ENCODE results near the gene OSBPL2. TPM values are rescaled to one million over a fixed set of nuclear protein-coding genes. Genes with fewer than 3 reads are reported as not detected.

The OSBPL2 gene
- total and polyA plus RNA-seq, 12 donors: 12.6 to 55.7 (median 39.8) TPM

DNA sequence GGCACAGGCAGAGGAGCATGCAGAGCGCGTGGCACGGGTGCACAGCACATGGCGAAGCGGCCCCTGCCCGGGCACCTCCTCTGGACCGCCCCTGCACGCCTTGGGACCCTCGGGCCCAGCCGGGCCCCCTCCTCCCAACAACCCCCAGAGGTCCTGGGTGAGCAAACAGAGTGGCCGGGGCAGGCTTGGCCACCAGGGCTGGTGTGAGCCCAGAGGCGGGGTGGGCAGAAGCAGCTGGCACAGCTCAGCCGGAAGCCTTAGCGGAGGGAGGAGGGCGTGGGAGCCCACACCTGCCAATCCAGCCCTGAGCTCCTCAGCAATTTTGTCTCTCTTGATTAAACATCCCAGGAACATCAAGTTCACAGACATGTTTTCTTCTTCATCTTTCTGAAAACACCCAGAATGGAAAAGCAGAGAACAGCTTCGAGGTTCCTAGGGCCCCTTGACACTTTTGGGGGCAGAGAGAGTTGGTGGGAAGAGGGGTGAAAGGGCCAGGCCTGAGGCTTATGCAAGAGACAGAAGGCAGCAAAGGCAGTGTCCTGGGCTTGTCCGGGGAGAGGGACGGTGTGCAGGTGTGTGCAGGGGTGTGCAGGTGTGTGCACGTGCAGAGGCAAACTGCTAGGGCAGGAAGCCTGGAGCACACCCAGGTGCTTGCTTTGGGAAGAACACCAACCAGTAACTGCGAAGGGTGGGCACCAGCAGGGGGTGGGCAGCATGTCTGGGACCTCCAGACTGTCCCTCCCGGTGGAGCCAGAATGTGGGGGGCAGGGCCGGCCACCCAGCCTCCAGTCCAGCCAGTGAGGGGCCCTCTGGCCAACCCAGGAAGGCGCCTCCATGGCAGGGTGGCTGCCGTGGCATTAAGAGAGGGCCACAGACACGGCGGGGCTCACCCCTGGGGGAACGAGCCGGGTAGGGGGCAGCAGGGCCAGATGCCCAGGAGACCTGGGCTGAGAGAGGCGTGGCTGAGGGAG is 23.0 kb upstream of the OSBPL2 start:
- Histone ChIP-seq H3K4me1 (peaks cover under 1 to 10% (median 5%) of the 10 kb centered on the region in 9 donors), H3K36me3 (no peaks in the 10 kb centered on the region), H3K27me3 (peaks cover 21 to 84% (median 78%) of the 10 kb centered on the region in 7 donors), H3K4me3 (no peak overlapping the region), H3K27ac (no peak overlapping the region), H3K9me3 (no peaks in the 10 kb centered on the region)
- DNase-seq (no peak), ATAC-seq (no peak)
- WGBS, 2 donors: 82 to 86% methylated on average over 27 to 29 of the region's 29 CpGs
- intact Hi-C loops (cut with DNase I): no loop called here
- TF ChIP-seq, protein P1, sequence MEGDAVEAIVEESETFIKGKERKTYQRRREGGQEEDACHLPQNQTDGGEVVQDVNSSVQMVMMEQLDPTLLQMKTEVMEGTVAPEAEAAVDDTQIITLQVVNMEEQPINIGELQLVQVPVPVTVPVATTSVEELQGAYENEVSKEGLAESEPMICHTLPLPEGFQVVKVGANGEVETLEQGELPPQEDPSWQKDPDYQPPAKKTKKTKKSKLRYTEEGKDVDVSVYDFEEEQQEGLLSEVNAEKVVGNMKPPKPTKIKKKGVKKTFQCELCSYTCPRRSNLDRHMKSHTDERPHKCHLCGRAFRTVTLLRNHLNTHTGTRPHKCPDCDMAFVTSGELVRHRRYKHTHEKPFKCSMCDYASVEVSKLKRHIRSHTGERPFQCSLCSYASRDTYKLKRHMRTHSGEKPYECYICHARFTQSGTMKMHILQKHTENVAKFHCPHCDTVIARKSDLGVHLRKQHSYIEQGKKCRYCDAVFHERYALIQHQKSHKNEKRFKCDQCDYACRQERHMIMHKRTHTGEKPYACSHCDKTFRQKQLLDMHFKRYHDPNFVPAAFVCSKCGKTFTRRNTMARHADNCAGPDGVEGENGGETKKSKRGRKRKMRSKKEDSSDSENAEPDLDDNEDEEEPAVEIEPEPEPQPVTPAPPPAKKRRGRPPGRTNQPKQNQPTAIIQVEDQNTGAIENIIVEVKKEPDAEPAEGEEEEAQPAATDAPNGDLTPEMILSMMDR (IDR thresholded peaks at IDR 0.05): no peak

DNA sequence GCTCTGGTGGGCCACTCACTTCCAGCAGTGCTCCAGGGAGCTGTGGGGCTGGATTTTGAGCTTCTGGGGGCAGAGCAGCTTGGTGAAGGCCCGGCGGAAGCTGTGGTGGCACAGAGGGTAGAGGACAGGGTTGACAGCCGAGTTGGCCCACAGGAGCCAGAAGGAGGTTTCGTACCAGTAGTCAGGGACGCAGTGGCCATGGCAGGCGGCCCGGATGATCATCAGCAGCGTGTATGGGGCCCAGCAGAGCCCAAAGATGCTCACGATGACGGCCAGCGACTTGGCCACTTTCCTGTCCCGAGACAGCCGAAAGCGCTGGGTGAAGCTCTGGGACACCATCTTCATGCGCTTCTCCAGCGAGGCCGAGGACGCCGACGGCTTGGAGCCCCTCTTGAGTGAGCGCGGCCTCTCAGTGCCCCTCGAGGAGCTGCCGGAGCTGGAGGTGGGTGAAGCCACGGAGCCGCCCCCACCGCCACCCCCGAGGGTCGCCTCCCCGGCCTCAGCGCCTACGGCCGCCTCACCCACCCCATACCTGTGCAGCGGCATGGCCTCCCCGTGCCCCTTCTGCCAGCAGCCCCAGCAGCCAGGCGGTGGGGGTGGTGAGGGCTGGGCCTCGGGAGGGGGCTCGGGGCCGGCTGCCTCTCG is 22.2 kb upstream of the OSBPL2 start:
- no peaks in the 10 kb centered on the region for H3K36me3 ChIP-seq
- TF ChIP-seq, protein P1 (IDR thresholded peaks at IDR 0.05): no peak
- H3K9me3 ChIP-seq: no peaks in the 10 kb centered on the region
- WGBS, 2 donors: 78 to 83% methylated on average over 39 to 40 of the region's 40 CpGs
- DNase-seq: no peak
- intact Hi-C loops (cut with DNase I): no loop called here
- no peak for ATAC-seq
- H3K27me3 ChIP-seq: peaks cover 25 to 84% (median 78%) of the 10 kb centered on the region in 7 donors
- H3K27ac ChIP-seq: no peak overlapping the region
- H3K4me1 ChIP-seq: peaks cover 3 to 18% (median 11%) of the 10 kb centered on the region in 9 donors
- H3K4me3 ChIP-seq: no peak overlapping the region

DNA sequence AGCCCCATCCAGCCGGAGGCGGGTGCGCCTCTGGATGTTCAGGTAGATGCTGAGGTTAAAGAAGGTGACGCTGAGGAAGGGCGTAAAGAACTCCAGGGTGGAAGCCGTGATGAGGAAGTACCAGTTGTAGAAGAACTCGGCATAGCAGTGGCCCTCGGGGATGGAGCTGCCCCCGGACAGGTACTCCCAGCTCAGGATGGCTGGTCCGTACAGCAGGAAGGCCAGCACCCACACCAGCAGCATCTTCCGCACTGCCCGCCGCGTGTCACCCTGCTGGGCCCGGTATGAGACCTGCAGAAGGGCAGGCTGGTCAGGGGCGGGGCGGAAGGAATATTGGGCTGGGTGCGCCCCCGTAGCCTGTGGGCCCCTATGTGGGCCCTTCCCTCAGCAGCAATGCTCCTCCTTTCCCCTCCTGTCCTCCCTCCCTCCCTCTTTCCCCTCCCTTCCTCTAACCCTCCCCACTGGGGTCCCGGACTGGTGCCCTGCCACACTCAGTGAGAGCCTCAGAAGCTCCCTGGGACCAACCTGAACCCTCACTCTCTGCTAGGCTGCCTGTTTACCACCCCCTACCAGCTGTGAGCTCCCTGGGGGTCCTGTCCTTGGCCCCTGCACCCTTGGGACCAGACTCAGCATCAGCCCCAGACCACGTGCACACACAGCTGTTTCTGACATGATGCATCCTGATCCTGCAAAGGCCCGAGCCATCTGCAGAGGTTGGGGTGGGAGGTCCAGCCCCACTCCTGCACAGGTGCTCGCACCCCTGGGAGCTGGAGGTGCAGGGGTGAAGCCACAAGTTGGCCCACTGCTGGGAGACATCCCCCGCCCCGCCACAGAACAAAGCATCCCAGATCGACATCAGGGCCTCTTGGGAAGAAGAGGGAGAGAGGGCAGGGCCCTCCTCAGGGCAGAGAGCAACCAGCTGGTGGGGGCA is 21.4 kb upstream of the OSBPL2 start:
- TF ChIP-seq, protein P1 (IDR thresholded peaks at IDR 0.05): no peak
- Histone ChIP-seq H3K27me3 (peaks cover 29 to 84% (median 78%) of the 10 kb centered on the region in 7 donors), H3K36me3 (no peaks in the 10 kb centered on the region), H3K4me1 (peaks cover 3 to 23% (median 12%) of the 10 kb centered on the region in 9 donors), H3K4me3 (no peak overlapping the region), H3K27ac (no peak overlapping the region), H3K9me3 (no peaks in the 10 kb centered on the region)
- no peak for DNase-seq
- no peak for ATAC-seq
- intact Hi-C loops (cut with DNase I): no loop called here
- 73 to 74% methylated on average over 24 to 26 of the region's 26 CpGs for WGBS, 2 donors
